Activated CD4-positive, alpha-beta T cell treated with anti-CD3 and anti-CD28 coated beads, Interleukin-2, amount 10 ng/mL, durations not matched to agents 7 days and 5 days (primary cell): ENCODE results near the gene TXNL4A. TPM values are rescaled to one million over a fixed set of nuclear protein-coding genes. Genes with fewer than 3 reads are reported as not detected.
A peak's percentile ranks its signal among the peaks of the same experiment; 100 is the strongest.
"Not testable (repeated sequence)": the region's sequence is repeated elsewhere in the genome, so short reads cannot be mapped to it uniquely, and the experiment has no call there.

Source experiments
- CTCF ChIA-PET: fragments of 350-600 bp; sonication (Branson Sonifier 250); formaldehyde crosslinking; loops from one replicate; lab custom pipeline; 2021; ENCODE audit warnings: antibody characterized with exemption; lab: Charles Lee
- POLR2A ChIA-PET: fragments of 350-600 bp; sonication (Branson Sonifier 250); formaldehyde crosslinking; loops from one replicate; lab custom pipeline; 2021; ENCODE audit warnings: antibody characterized with exemption; lab: Charles Lee
- DNase-seq: peaks from one replicate; pipeline ENCODE4 v3.0.0-alpha.2; 2020
- H3K27ac Mint-ChIP-seq: one replicate; pipeline ENCODE4 v1.8.0; 2021; ENCODE audit warnings: mild to moderate bottlenecking, moderate library complexity, mixed read lengths
- H3K27me3 Mint-ChIP-seq: one replicate; pipeline ENCODE4 v1.8.0; 2021; ENCODE audit warnings: mixed read lengths
- H3K36me3 Mint-ChIP-seq: one replicate; pipeline ENCODE4 v1.8.0; 2021; ENCODE audit warnings: low read depth, mixed read lengths
- H3K4me1 Mint-ChIP-seq: one replicate; pipeline ENCODE4 v1.8.0; 2021; ENCODE audit warnings: mixed read lengths
- H3K4me3 Mint-ChIP-seq: one replicate; pipeline ENCODE4 v1.8.0; 2021; ENCODE audit warnings: mild to moderate bottlenecking, moderate library complexity, mixed read lengths
- H3K9me3 Mint-ChIP-seq: one replicate; pipeline ENCODE4 v1.8.0; 2021; ENCODE audit warnings: mixed read lengths
- total RNA-seq, 2 experiments: library from RNA; stranded (reverse); gene quantifications; one replicate each; pipeline ENCODE4 v1.2.3, GENCODE V29; 2021

TXNL4A gene
- total RNA-seq, 2 experiments from 2014 or later, result 131 TPM

- H3K4me3 Mint-ChIP-seq, result no peak overlapping the region
- POLR2A ChIA-PET, result no interaction called here
- no peak for DNase-seq
- H3K4me1 Mint-ChIP-seq, result peaks cover 44% of the 10 kb centered on the region
- CTCF ChIA-PET, result interaction anchor here (2.9 kb wide), 1 partner anchor 10 kb away, joined by 13 read pairs; the partner anchor contains the start of gene SLC66A2
- H3K27ac Mint-ChIP-seq, result peak overlapping the region; percentile 94
- no peaks in the 10 kb centered on the region for H3K27me3 Mint-ChIP-seq
- no peaks in the 10 kb centered on the region for H3K9me3 Mint-ChIP-seq
- H3K36me3 Mint-ChIP-seq, result no peaks in the 10 kb centered on the region
Observed at GRCh38 chr18:79960921-79961526, 27.3 kb downstream of the TXNL4A start.

- POLR2A ChIA-PET, H3K27me3 Mint-ChIP-seq, H3K9me3 Mint-ChIP-seq, H3K36me3 Mint-ChIP-seq: not testable (repeated sequence)
- peak; percentile 60 for DNase-seq
- Mint-ChIP-seq H3K27ac (peak overlapping the region; percentile 94), H3K4me3 (peak overlapping the region; percentile 62), H3K4me1 (peaks cover 40% of the 10 kb centered on the region)
- CTCF ChIA-PET, result interaction anchor here (0.8 to 1.5 kb wide), 2 partner anchors 10 to 29 kb away, joined by 3 read pairs; no protein-coding TSS in a partner anchor
Observed at GRCh38 chr18:79960161-79960801, 28.1 kb downstream of the TXNL4A start.

GRCh38 chr18:79958981-79959380, 29.4 kb downstream of the TXNL4A start:
- CTCF ChIA-PET, result interaction anchor here (1.5 kb wide), 1 partner anchor 9 kb away, joined by 3 read pairs; no protein-coding TSS in a partner anchor
- Mint-ChIP-seq H3K36me3 (no peaks in the 10 kb centered on the region), H3K27ac (no peak overlapping the region), H3K27me3 (peaks cover 8% of the 10 kb centered on the region), H3K4me1 (peaks cover 43% of the 10 kb centered on the region), H3K4me3 (no peak overlapping the region), H3K9me3 (no peaks in the 10 kb centered on the region)
- DNase-seq, result no peak
- POLR2A ChIA-PET, result no interaction called here

GRCh38 chr18:79956276-79956675, 32.1 kb downstream of the TXNL4A start:
- CTCF ChIA-PET, result interaction anchor here (0.6 to 1.4 kb wide), 4 partner anchors 9 to 70 kb away, joined by 3 to 8 read pairs (median 6); no protein-coding TSS in a partner anchor
- H3K9me3 Mint-ChIP-seq, result no peaks in the 10 kb centered on the region
- no peak overlapping the region for H3K4me3 Mint-ChIP-seq
- DNase-seq, result no peak
- POLR2A ChIA-PET, result no interaction called here
- H3K36me3 Mint-ChIP-seq, result no peaks in the 10 kb centered on the region
- peaks cover 10% of the 10 kb centered on the region for H3K27me3 Mint-ChIP-seq
- no peak overlapping the region for H3K27ac Mint-ChIP-seq
- peaks cover 22% of the 10 kb centered on the region for H3K4me1 Mint-ChIP-seq

- DNase-seq, result no peak
- Mint-ChIP-seq H3K9me3 (no peaks in the 10 kb centered on the region), H3K36me3 (no peaks in the 10 kb centered on the region), H3K4me3 (no peak overlapping the region), H3K27ac (no peak overlapping the region), H3K4me1 (peaks cover 17% of the 10 kb centered on the region), H3K27me3 (peaks cover 10% of the 10 kb centered on the region)
- POLR2A ChIA-PET, result no interaction called here
- CTCF ChIA-PET, result interaction anchor here (1.2 to 1.4 kb wide), 2 partner anchors 25 to 71 kb away, joined by 3 to 5 read pairs; no protein-coding TSS in a partner anchor
Observed at GRCh38 chr18:79955302-79956075, 32.9 kb downstream of the TXNL4A start.

GRCh38 chr18:79954791-79955190, 33.6 kb downstream of the TXNL4A start:
- ChIA-PET POLR2A (no interaction called here), CTCF (no interaction called here)
- peaks cover 10% of the 10 kb centered on the region for H3K27me3 Mint-ChIP-seq

GRCh38 chr18:79953971-79954651, 34.3 kb downstream of the TXNL4A start:
- ChIA-PET CTCF (interaction anchor here (1.3 kb wide), 1 partner anchor 9 kb away, joined by 7 read pairs; no protein-coding TSS in a partner anchor), POLR2A (no interaction called here)
- H3K4me1 Mint-ChIP-seq, result peaks cover 20% of the 10 kb centered on the region
- peaks cover 6% of the 10 kb centered on the region for H3K36me3 Mint-ChIP-seq
- peaks cover 10% of the 10 kb centered on the region for H3K27me3 Mint-ChIP-seq
- no peak for DNase-seq
- H3K4me3 Mint-ChIP-seq, result no peak overlapping the region
- H3K27ac Mint-ChIP-seq, result no peak overlapping the region
- no peaks in the 10 kb centered on the region for H3K9me3 Mint-ChIP-seq

More at GRCh38 chr18:79954791-79955190, 33.6 kb downstream of the TXNL4A start:
- Mint-ChIP-seq H3K27ac (no peak overlapping the region), H3K9me3 (no peaks in the 10 kb centered on the region), H3K4me1 (peaks cover 17% of the 10 kb centered on the region), H3K4me3 (no peak overlapping the region), H3K36me3 (peaks cover 1% of the 10 kb centered on the region)
- DNase-seq, result no peak

- CTCF ChIA-PET, result interaction anchor here (1.3 kb wide), 1 partner anchor 10 kb away, joined by 7 read pairs; no protein-coding TSS in a partner anchor
- peak overlapping the region; percentile 36 for H3K4me3 Mint-ChIP-seq
- H3K4me1 Mint-ChIP-seq, result peaks cover 25% of the 10 kb centered on the region
- POLR2A ChIA-PET, result no interaction called here
- H3K27ac Mint-ChIP-seq, result no peak overlapping the region
- H3K36me3 Mint-ChIP-seq, result peaks cover 12% of the 10 kb centered on the region
- no peaks in the 10 kb centered on the region for H3K9me3 Mint-ChIP-seq
- no peak for DNase-seq
- peaks cover 10% of the 10 kb centered on the region for H3K27me3 Mint-ChIP-seq
Observed at GRCh38 chr18:79952996-79953559, 35.3 kb downstream of the TXNL4A start.

GRCh38 chr18:79952456-79952995, 35.8 kb downstream of the TXNL4A start:
- H3K4me3 Mint-ChIP-seq, result peak overlapping the region; percentile 27
- H3K36me3 Mint-ChIP-seq, result peaks cover 12% of the 10 kb centered on the region
- H3K4me1 Mint-ChIP-seq, result peaks cover 25% of the 10 kb centered on the region
- no peaks in the 10 kb centered on the region for H3K9me3 Mint-ChIP-seq
- ChIA-PET CTCF (interaction anchor here (1.3 to 3.2 kb wide), 2 partner anchors 10 to 11 kb away, joined by 7 to 13 read pairs; no protein-coding TSS in a partner anchor), POLR2A (no interaction called here)
- peaks cover 10% of the 10 kb centered on the region for H3K27me3 Mint-ChIP-seq
- no peak for DNase-seq
- H3K27ac Mint-ChIP-seq, result no peak overlapping the region

- peaks cover 25% of the 10 kb centered on the region for H3K4me1 Mint-ChIP-seq
- H3K27me3 Mint-ChIP-seq, result peaks cover 10% of the 10 kb centered on the region
- POLR2A ChIA-PET, result no interaction called here
- peaks cover 12% of the 10 kb centered on the region for H3K36me3 Mint-ChIP-seq
- peak within 1 kb of the TSS; percentile 83 for H3K4me3 Mint-ChIP-seq
- H3K27ac Mint-ChIP-seq, result peak within 1 kb of the TSS; percentile 84
- peak; percentile 93 for DNase-seq
- CTCF ChIA-PET, result interaction anchor here (3.2 kb wide), 1 partner anchor 11 kb away, joined by 13 read pairs; no protein-coding TSS in a partner anchor
- no peaks in the 10 kb centered on the region for H3K9me3 Mint-ChIP-seq
Observed at GRCh38 chr18:79951545-79952455, 36.6 kb downstream of the TXNL4A start, which contains the start of gene SLC66A2. Gene SLC66A2, minus strand, starts transcription at chr18:79951653. Its CDS starts 727 bp downstream, at chr18:79950926.
